ENCODE measurements around the gene MAP3K4.

- TF ChIP-seq, protein P1, sequence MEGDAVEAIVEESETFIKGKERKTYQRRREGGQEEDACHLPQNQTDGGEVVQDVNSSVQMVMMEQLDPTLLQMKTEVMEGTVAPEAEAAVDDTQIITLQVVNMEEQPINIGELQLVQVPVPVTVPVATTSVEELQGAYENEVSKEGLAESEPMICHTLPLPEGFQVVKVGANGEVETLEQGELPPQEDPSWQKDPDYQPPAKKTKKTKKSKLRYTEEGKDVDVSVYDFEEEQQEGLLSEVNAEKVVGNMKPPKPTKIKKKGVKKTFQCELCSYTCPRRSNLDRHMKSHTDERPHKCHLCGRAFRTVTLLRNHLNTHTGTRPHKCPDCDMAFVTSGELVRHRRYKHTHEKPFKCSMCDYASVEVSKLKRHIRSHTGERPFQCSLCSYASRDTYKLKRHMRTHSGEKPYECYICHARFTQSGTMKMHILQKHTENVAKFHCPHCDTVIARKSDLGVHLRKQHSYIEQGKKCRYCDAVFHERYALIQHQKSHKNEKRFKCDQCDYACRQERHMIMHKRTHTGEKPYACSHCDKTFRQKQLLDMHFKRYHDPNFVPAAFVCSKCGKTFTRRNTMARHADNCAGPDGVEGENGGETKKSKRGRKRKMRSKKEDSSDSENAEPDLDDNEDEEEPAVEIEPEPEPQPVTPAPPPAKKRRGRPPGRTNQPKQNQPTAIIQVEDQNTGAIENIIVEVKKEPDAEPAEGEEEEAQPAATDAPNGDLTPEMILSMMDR (IDR thresholded peaks at IDR 0.05): no peak
- TF ChIP-seq POLR2A (IDR thresholded peaks at IDR 0.05): no peak
These were observed 142.4 kb downstream of the MAP3K4 start for GRCh38 chr6:161133963-161134362.

Data from Peyer's patch (tissue), 4 donors.